Osteocyte (in vitro differentiated cells): ENCODE measurements around the gene GPC3. TPM values are rescaled to one million over a fixed set of nuclear protein-coding genes. Genes with fewer than 3 reads are reported as not detected.
"Not testable (repeated sequence)": the region's sequence is repeated elsewhere in the genome, so short reads cannot be mapped to it uniquely, and the experiment has no call there.

ENCODE experiments used
- DNase-seq: peaks from one replicate; pipeline ENCODE4 v3.0.0; 2021; ENCODE audit warnings: mixed read lengths; ENCODE audit not compliant: unreplicated experiment; ENCODE audit errors: extremely low spot score
- H3K27ac Mint-ChIP-seq: one replicate; pipeline ENCODE4 v1.8.0; 2021; ENCODE audit warnings: mild to moderate bottlenecking, mixed read lengths; ENCODE audit not compliant: unreplicated experiment
- H3K27me3 Mint-ChIP-seq: one replicate; pipeline ENCODE4 v1.8.0; 2021; ENCODE audit warnings: mixed read lengths; ENCODE audit not compliant: unreplicated experiment
- H3K36me3 Mint-ChIP-seq: one replicate; pipeline ENCODE4 v1.8.0; 2021; ENCODE audit warnings: mixed read lengths; ENCODE audit not compliant: unreplicated experiment
- H3K4me1 Mint-ChIP-seq: one replicate; pipeline ENCODE4 v1.8.0; 2021; ENCODE audit warnings: mixed read lengths; ENCODE audit not compliant: unreplicated experiment
- H3K4me3 Mint-ChIP-seq: one replicate; pipeline ENCODE4 v1.8.0; 2021; ENCODE audit warnings: mild to moderate bottlenecking, moderate library complexity, mixed read lengths; ENCODE audit not compliant: unreplicated experiment
- H3K9me3 Mint-ChIP-seq: one replicate; pipeline ENCODE4 v1.8.0; 2021; ENCODE audit warnings: mixed read lengths; ENCODE audit not compliant: unreplicated experiment
- CTCF ChIP-seq: fragments of 200-600 bp; sonication (generic); IDR thresholded peaks from 2 replicates; pipeline ENCODE4 v1.5.0; 2021; ENCODE audit warnings: antibody characterized with exemption, mild to moderate bottlenecking, moderate library complexity
- total RNA-seq: library from RNA; stranded (reverse); gene quantifications from 2 replicates; pipeline ENCODE4 v1.2.1, GENCODE V29; 2021

GPC3 gene
- total RNA-seq, 1 donor from 2014 or later = 19.6 TPM

- Mint-ChIP-seq H3K36me3 (no peaks in the 10 kb centered on the region), H3K9me3 (no peaks in the 10 kb centered on the region), H3K4me1 (peaks cover 19% of the 10 kb centered on the region), H3K27me3 (no peaks in the 10 kb centered on the region), H3K27ac (no peak overlapping the region), H3K4me3 (no peak overlapping the region)
- TF ChIP-seq CTCF = no peak
- no peak for DNase-seq
Measured at GRCh38 chrX:133722756-133723155, 262.6 kb downstream of the GPC3 start.

GRCh38 chrX:133720269-133720668 lies 265.1 kb downstream of the GPC3 start:
- H3K4me1 Mint-ChIP-seq, H3K4me3 Mint-ChIP-seq: not testable (repeated sequence)

GRCh38 chrX:133715715-133716114 lies 269.7 kb downstream of the GPC3 start:
- no peak for TF ChIP-seq CTCF
- Mint-ChIP-seq H3K4me3 (no peak overlapping the region), H3K9me3 (peaks cover 5% of the 10 kb centered on the region), H3K27me3 (no peaks in the 10 kb centered on the region), H3K27ac (no peak overlapping the region), H3K36me3 (no peaks in the 10 kb centered on the region), H3K4me1 (no peaks in the 10 kb centered on the region)
- DNase-seq = no peak

More at GRCh38 chrX:133720269-133720668, 265.1 kb downstream of the GPC3 start:
- H3K36me3 Mint-ChIP-seq, H3K27me3 Mint-ChIP-seq, H3K9me3 Mint-ChIP-seq, H3K27ac Mint-ChIP-seq, DNase-seq: not testable (repeated sequence)

- H3K27me3 Mint-ChIP-seq = no peaks in the 10 kb centered on the region
- no peaks in the 10 kb centered on the region for H3K4me1 Mint-ChIP-seq
- H3K4me3 Mint-ChIP-seq = no peak overlapping the region
- no peak overlapping the region for H3K27ac Mint-ChIP-seq
- no peak for DNase-seq
- no peaks in the 10 kb centered on the region for H3K9me3 Mint-ChIP-seq
- no peaks in the 10 kb centered on the region for H3K36me3 Mint-ChIP-seq
- TF ChIP-seq CTCF = no peak
Measured at GRCh38 chrX:133709501-133709900, 275.9 kb downstream of the GPC3 start.

- DNase-seq = no peak
- no peaks in the 10 kb centered on the region for H3K9me3 Mint-ChIP-seq
- no peaks in the 10 kb centered on the region for H3K36me3 Mint-ChIP-seq
- no peak overlapping the region for H3K27ac Mint-ChIP-seq
- no peak for TF ChIP-seq CTCF
- no peaks in the 10 kb centered on the region for H3K4me1 Mint-ChIP-seq
- no peaks in the 10 kb centered on the region for H3K27me3 Mint-ChIP-seq
- no peak overlapping the region for H3K4me3 Mint-ChIP-seq
Measured at GRCh38 chrX:133706890-133707289, 278.5 kb downstream of the GPC3 start.

GRCh38 chrX:133702230-133702629 lies 283.2 kb downstream of the GPC3 start:
- H3K4me3 Mint-ChIP-seq = no peak overlapping the region
- peaks cover 17% of the 10 kb centered on the region for H3K4me1 Mint-ChIP-seq
- no peak for TF ChIP-seq CTCF
- no peaks in the 10 kb centered on the region for H3K9me3 Mint-ChIP-seq
- H3K27ac Mint-ChIP-seq = no peak overlapping the region
- no peaks in the 10 kb centered on the region for H3K36me3 Mint-ChIP-seq
- DNase-seq = no peak
- no peaks in the 10 kb centered on the region for H3K27me3 Mint-ChIP-seq
